Cardiac muscle cell (in vitro differentiated cells and primary cell): Measurements from ENCODE around the gene POLA2. TPM values are rescaled to one million over a fixed set of nuclear protein-coding genes. Genes with fewer than 3 reads are reported as not detected.
A peak's percentile ranks its signal among the peaks of the same experiment; 100 is the strongest.

ENCODE experiments used
- DNase-seq, 2 donors: peaks; one replicate each; pipeline versions ENCODE4 v3.0.0 to v3.0.0-alpha.2; 2010 to 2017; ENCODE audit warnings: low read depth in 1 of 2, low spot score in 1 of 2
- H3K27ac ChIP-seq: fragments of 200-600 bp; sonication (generic); 2 replicates; pipeline ENCODE4 v1.5.1; 2016
- H3K27me3 ChIP-seq: fragments of 200-600 bp; sonication (generic); 2 replicates; pipeline ENCODE4 v1.6.0; 2016; ENCODE audit warnings: control low read depth
- H3K36me3 ChIP-seq: fragments of 200-600 bp; sonication (generic); 2 replicates; pipeline ENCODE4 v1.5.1; 2016; ENCODE audit warnings: control low read depth
- H3K4me1 ChIP-seq: fragments of 200-600 bp; sonication (generic); 2 replicates; pipeline ENCODE4 v1.8.1; 2017; ENCODE audit warnings: low read depth, mild to moderate bottlenecking, mixed run types
- H3K4me3 ChIP-seq: fragments of 200-600 bp; sonication (generic); 2 replicates; pipeline ENCODE4 v1.5.1; 2016; ENCODE audit warnings: mild to moderate bottlenecking
- H3K9me3 ChIP-seq: fragments of 200-600 bp; sonication (generic); 2 replicates; pipeline ENCODE4 v1.5.1; 2017; ENCODE audit warnings: low read depth, mild to moderate bottlenecking, control low read depth
- polyA plus RNA-seq: library from polyadenylated mRNA; unstranded; fragments of >200 nt; fragmentation: Nextera tagmentation; extraction: Ambion mirVana; gene quantifications from 2 replicates; pipeline ENCODE4 v1.2.1, GENCODE V29; 2016
- total RNA-seq: library from RNA; depleted of rRNA; stranded (reverse); fragments of >200 nt; gene quantifications from 2 replicates; pipeline ENCODE4 v1.2.3, GENCODE V29; 2016
- TF ChIP-seq, protein P1 (sequence below): IDR thresholded peaks from 2 replicates; pipeline ENCODE4 v1.5.1; 2012; ENCODE audit warnings: low read depth, mild to moderate bottlenecking, low read length

Gene POLA2, protein sequence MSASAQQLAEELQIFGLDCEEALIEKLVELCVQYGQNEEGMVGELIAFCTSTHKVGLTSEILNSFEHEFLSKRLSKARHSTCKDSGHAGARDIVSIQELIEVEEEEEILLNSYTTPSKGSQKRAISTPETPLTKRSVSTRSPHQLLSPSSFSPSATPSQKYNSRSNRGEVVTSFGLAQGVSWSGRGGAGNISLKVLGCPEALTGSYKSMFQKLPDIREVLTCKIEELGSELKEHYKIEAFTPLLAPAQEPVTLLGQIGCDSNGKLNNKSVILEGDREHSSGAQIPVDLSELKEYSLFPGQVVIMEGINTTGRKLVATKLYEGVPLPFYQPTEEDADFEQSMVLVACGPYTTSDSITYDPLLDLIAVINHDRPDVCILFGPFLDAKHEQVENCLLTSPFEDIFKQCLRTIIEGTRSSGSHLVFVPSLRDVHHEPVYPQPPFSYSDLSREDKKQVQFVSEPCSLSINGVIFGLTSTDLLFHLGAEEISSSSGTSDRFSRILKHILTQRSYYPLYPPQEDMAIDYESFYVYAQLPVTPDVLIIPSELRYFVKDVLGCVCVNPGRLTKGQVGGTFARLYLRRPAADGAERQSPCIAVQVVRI
- 20.3 and 21.2 TPM in 2 replicates for total RNA-seq
- 20.3 and 31.7 TPM in 2 replicates for polyA plus RNA-seq

DNA sequence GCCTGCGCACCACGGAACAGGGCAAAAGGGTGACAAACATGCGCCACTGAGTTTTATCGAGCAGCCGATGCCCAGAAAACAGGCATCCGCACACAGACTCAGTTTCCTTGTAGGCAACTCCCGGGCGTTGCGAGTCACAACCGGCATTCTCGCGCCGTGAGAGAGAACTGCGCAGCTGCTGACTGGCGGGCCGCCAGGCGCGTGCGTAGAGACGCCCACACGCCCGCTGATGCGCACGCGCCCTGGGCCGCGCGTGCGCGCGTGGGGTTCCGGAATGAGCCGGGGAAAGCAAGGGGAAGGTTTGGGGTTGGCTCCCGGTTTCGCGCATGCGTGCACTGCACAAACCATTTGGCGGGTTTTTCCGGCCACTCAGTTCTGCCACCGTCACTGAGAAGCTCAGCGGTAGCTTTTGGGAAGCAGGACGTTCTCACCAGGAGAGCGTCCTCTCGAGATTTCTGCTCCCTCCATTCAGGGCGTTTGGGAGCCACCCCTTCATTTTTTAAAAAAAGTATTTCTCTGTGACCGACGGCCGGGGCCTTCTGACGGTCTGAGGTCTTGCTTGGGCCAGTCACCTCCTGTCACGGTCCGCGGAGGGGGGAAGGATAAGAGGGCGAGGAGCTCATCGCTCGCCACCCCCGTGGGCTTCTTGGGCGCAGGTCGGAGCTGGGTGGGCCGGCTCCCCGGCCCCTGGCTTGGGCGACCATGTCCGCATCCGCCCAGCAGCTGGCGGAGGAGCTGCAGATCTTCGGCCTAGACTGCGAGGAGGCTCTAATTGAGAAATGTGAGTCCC is at the start of gene POLA2:
Gene POLA2, plus strand, starts transcription at position 372 of the 790 bp plus-strand sequence. Its CDS starts 331 bp downstream, at position 703.
- H3K36me3 ChIP-seq, result no peaks in the 10 kb centered on the region
- no peaks in the 10 kb centered on the region for H3K9me3 ChIP-seq
- H3K4me1 ChIP-seq, result peaks cover 4% of the 10 kb centered on the region
- no peaks in the 10 kb centered on the region for H3K27me3 ChIP-seq
- TF ChIP-seq, protein P1, sequence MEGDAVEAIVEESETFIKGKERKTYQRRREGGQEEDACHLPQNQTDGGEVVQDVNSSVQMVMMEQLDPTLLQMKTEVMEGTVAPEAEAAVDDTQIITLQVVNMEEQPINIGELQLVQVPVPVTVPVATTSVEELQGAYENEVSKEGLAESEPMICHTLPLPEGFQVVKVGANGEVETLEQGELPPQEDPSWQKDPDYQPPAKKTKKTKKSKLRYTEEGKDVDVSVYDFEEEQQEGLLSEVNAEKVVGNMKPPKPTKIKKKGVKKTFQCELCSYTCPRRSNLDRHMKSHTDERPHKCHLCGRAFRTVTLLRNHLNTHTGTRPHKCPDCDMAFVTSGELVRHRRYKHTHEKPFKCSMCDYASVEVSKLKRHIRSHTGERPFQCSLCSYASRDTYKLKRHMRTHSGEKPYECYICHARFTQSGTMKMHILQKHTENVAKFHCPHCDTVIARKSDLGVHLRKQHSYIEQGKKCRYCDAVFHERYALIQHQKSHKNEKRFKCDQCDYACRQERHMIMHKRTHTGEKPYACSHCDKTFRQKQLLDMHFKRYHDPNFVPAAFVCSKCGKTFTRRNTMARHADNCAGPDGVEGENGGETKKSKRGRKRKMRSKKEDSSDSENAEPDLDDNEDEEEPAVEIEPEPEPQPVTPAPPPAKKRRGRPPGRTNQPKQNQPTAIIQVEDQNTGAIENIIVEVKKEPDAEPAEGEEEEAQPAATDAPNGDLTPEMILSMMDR, result no peak
- peak within 1 kb of the TSS; percentile 87 for H3K27ac ChIP-seq
- peak; percentile 97 for DNase-seq
- H3K4me3 ChIP-seq, result peak within 1 kb of the TSS; percentile 61

DNA sequence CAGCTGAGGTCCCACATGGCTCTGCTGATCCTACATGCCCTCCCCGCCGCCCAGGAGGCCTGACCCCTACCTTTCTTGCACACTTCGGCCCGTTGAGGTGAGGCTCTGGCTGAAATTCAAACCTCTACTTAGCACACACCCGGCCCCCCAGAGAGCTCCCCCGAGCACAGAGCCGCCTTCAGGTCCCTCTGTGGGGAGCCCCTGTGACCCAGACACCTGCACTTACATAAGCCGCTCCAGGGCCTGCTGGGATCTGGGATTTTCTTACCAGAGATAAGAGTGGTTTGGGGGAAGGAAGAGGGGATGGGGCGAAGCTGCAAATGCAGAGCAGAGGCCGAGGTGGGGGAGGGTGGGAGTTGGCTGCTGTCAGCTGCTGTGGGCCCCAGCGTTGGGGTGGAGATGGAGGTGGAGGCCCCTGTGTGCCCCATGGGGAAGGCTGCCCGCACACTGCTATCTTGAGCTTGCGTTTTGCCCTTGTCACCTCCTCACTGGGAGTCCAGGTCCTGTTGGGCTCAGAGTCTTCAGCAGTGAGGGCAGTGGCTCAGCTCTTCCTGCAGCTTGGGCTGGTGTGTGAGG is 49.4 kb upstream of the POLA2 start:
- peak overlapping the region; percentile 65 for H3K27ac ChIP-seq
- H3K9me3 ChIP-seq, result no peaks in the 10 kb centered on the region
- H3K27me3 ChIP-seq, result no peaks in the 10 kb centered on the region
- H3K4me1 ChIP-seq, result peaks cover 10% of the 10 kb centered on the region
- peaks cover 23% of the 10 kb centered on the region for H3K36me3 ChIP-seq
- TF ChIP-seq, protein P1, result no peak
- H3K4me3 ChIP-seq, result no peak overlapping the region
- peak in 1 of 2 donors; percentile 14 for DNase-seq

DNA sequence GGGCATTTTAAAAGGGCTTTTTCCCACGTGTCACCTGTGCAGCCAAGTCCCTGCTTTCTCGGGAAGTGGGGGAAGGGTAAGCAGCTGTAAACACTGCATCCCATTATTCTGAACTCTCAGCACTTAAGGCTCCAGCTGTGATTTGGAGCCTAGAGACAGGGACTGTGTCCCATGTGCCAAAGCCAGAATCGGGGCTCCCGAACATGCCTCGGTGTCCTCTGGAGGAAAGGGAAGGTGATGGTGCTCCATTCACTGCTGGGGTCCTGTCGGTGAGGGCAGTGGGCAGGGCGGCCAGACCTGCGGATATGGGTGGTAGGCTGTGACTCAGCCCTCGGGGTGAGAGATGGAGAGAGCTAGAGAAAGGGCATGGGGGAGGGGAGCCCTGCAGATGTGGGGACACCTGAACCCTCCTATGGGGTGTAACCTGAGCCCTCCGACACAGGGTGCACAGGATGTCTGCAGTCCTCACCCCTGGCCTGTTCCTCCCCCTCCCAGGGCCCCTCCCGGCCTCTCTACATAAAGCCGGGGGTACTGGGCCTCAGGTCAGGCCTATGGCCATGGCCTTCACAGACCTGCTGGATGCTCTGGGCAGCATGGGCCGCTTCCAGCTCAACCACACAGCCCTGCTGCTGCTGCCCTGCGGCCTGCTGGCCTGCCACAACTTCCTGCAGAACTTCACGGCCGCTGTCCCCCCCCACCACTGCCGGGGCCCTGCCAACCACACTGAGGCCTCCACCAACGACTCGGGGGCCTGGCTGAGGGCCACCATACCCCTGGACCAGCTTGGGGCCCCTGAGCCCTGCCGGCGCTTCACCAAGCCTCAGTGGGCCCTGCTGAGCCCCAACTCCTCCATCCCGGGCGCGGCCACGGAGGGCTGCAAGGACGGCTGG is 48.2 kb upstream of the POLA2 start:
- no peak for DNase-seq
- peaks cover 10% of the 10 kb centered on the region for H3K4me1 ChIP-seq
- H3K9me3 ChIP-seq, result no peaks in the 10 kb centered on the region
- TF ChIP-seq, protein P1, result no peak
- H3K36me3 ChIP-seq, result peaks cover 21% of the 10 kb centered on the region
- no peak overlapping the region for H3K27ac ChIP-seq
- no peaks in the 10 kb centered on the region for H3K27me3 ChIP-seq
- no peak overlapping the region for H3K4me3 ChIP-seq

DNA sequence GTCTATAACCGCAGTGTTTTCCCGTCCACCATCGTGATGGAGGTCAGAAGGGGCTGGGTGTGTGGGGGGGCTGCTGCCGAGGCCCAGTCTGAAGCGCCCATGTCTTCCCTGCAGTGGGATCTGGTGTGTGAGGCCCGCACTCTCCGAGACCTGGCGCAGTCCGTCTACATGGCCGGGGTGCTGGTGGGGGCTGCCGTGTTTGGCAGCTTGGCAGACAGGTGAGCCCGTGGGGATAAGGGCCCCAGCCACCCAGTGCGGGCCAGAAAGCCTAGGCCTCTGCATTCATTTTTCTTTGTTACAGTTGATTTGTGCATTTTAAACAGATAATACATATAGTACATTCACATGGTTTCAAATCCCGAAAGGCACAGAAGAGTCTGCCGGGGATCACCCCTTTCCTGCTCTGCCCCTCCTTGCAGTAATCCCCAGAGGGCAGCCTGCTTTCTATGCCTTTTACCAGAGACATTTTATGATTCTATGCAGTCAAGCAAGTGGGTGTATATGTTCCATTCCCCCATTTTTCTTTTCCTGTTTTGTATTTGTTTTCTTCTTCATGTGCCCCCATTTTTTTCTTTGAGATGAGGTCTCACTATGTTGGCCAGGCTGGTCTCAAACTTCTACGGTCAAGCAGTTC is 47.4 kb upstream of the POLA2 start:
- H3K27me3 ChIP-seq, result no peaks in the 10 kb centered on the region
- H3K36me3 ChIP-seq, result peaks cover 18% of the 10 kb centered on the region
- TF ChIP-seq, protein P1, result no peak
- no peak overlapping the region for H3K4me3 ChIP-seq
- no peaks in the 10 kb centered on the region for H3K9me3 ChIP-seq
- no peak overlapping the region for H3K27ac ChIP-seq
- no peak for DNase-seq
- peaks cover 10% of the 10 kb centered on the region for H3K4me1 ChIP-seq
